Karpas-422 (cell line): ENCODE data around the gene TPPP. TPM values are rescaled to one million over a fixed set of nuclear protein-coding genes. Genes with fewer than 3 reads are reported as not detected.

ENCODE experiments used
- DNase-seq: peaks from one replicate; pipeline ENCODE4 v3.0.0-alpha.2; 2015
- H2AFZ ChIP-seq: fragments of 200-600 bp; sonication (generic); 2 replicates; pipeline ENCODE4 v1.6.1; 2014; ENCODE audit warnings: antibody characterized with exemption, low read length, mixed read lengths
- H3K27ac ChIP-seq: fragments of 200-600 bp; sonication (generic); 2 replicates; pipeline ENCODE4 v1.5.1; 2014; ENCODE audit warnings: mild to moderate bottlenecking, low read length, moderate library complexity
- H3K27me3 ChIP-seq: fragments of 200-600 bp; sonication (generic); 2 replicates; pipeline ENCODE4 v1.6.1; 2014; ENCODE audit warnings: low read length, mixed read lengths
- H3K36me3 ChIP-seq: fragments of 200-600 bp; sonication (generic); 2 replicates; pipeline ENCODE4 v1.6.1; 2014; ENCODE audit warnings: low read length, mixed read lengths; ENCODE audit not compliant: insufficient read depth
- H3K4me1 ChIP-seq: fragments of 200-600 bp; sonication (generic); 2 replicates; pipeline ENCODE4 v1.6.1; 2014; ENCODE audit warnings: mild to moderate bottlenecking, low read length, mixed read lengths
- H3K4me2 ChIP-seq: fragments of 200-600 bp; sonication (generic); 2 replicates; pipeline ENCODE4 v1.6.1; 2014; ENCODE audit warnings: low read length, low read depth, mild to moderate bottlenecking; ENCODE audit not compliant: poor library complexity, severe bottlenecking
- H3K4me3 ChIP-seq: fragments of 200-600 bp; sonication (generic); 2 replicates; pipeline ENCODE4 v1.5.1; 2014; ENCODE audit warnings: mild to moderate bottlenecking, antibody characterized with exemption, low read length, mixed read lengths
- H3K79me2 ChIP-seq: fragments of 200-600 bp; sonication (generic); 2 replicates; pipeline ENCODE4 v1.6.1; 2014; ENCODE audit warnings: mild to moderate bottlenecking, low read length, mixed read lengths
- H3K9ac ChIP-seq: fragments of 200-600 bp; sonication (generic); 2 replicates; pipeline ENCODE4 v1.6.0; 2014; ENCODE audit warnings: low read length
- H3K9me2 ChIP-seq: fragments of 200-600 bp; sonication (generic), shearing (Covaris generic); replicated peaks from 2 replicates; pipeline ENCODE4 v1.6.0; 2014; ENCODE audit warnings: mild to moderate bottlenecking, low read length, moderate library complexity; ENCODE audit not compliant: insufficient read depth
- H3K9me3 ChIP-seq: fragments of 300-700, 200-600 bp; sonication (generic); 2 replicates; pipeline ENCODE4 v1.6.1; 2014; ENCODE audit warnings: low read length, mixed read lengths
- H4K20me1 ChIP-seq: fragments of 200-600 bp; sonication (generic); 2 replicates; pipeline ENCODE4 v1.6.1; 2014; ENCODE audit warnings: mild to moderate bottlenecking, antibody characterized with exemption, low read length, low read depth; ENCODE audit not compliant: insufficient read depth
- total RNA-seq: library from RNA; depleted of rRNA; stranded (reverse); fragments of >200 nt; shearing (Covaris generic); gene quantifications from 2 replicates; pipeline ENCODE4 v1.2.3, GENCODE V29; 2014; ENCODE audit warnings: low replicate concordance; rRNA removed

TPPP gene
- total RNA-seq, 1 experiment from 2014 or later = 1.6 TPM

- Histone ChIP-seq H3K36me3 (peaks cover 14% of the 10 kb centered on the region), H3K4me1 (peaks cover 22% of the 10 kb centered on the region), H3K9me2 (no peaks in the 10 kb centered on the region), H3K9me3 (no peaks in the 10 kb centered on the region; the same call in 1 of the 2 replicates), H3K79me2 (peaks cover 46% of the 10 kb centered on the region), H3K9ac (peak within 1 kb of the TSS; percentile 90), H4K20me1 (no peaks in the 10 kb centered on the region), H3K27me3 (no peaks in the 10 kb centered on the region), H2AFZ (peak within 1 kb of the TSS; percentile 74; the same call in 1 of the 2 replicates), H3K4me3 (peak within 1 kb of the TSS; percentile 95), H3K27ac (peak within 1 kb of the TSS; percentile 53), H3K4me2 (peak within 1 kb of the TSS; percentile 92)
- DNase-seq = peak; percentile 97
Observed at GRCh38 chr5:611731-612486, 81.2 kb downstream of the TPPP start, which contains the start of gene CEP72. CEP72 (plus strand) TSS chr5:612340; CDS start chr5:612362, 22 bp downstream.

GRCh38 chr5:610744-611730 lies 82.1 kb downstream of the TPPP start:
- Histone ChIP-seq H3K9ac (peak overlapping the region; percentile 66), H2AFZ (peak overlapping the region; percentile 74; the same call in 1 of the 2 replicates), H3K4me2 (peak overlapping the region; percentile 69), H4K20me1 (no peaks in the 10 kb centered on the region), H3K36me3 (peaks cover 14% of the 10 kb centered on the region), H3K79me2 (peaks cover 37% of the 10 kb centered on the region), H3K9me2 (no peaks in the 10 kb centered on the region), H3K9me3 (no peaks in the 10 kb centered on the region; the same call in 1 of the 2 replicates), H3K27ac (no peak overlapping the region), H3K4me1 (peaks cover 22% of the 10 kb centered on the region), H3K4me3 (peak overlapping the region; percentile 95), H3K27me3 (no peaks in the 10 kb centered on the region)
- DNase-seq = no peak

GRCh38 chr5:610011-610743 lies 83.0 kb downstream of the TPPP start:
- Histone ChIP-seq H3K4me1 (peaks cover 22% of the 10 kb centered on the region), H3K4me3 (no peak overlapping the region), H3K79me2 (peaks cover 28% of the 10 kb centered on the region), H3K27ac (no peak overlapping the region), H3K9me3 (no peaks in the 10 kb centered on the region; the same call in 1 of the 2 replicates), H3K4me2 (no peak overlapping the region), H3K36me3 (peaks cover 8% of the 10 kb centered on the region), H3K9ac (no peak overlapping the region), H4K20me1 (no peaks in the 10 kb centered on the region), H3K27me3 (no peaks in the 10 kb centered on the region), H3K9me2 (no peaks in the 10 kb centered on the region), H2AFZ (no peak overlapping the region)
- no peak for DNase-seq

Other genes with a start within 250 kb of the TPPP start
- gene SLC9A3, start 168.9 kb downstream of the TPPP start, total RNA-seq = 2.0 and 3.5 TPM in 2 replicates
- 14.6 and 22.8 TPM in 2 replicates for gene CEP72, start 81.0 kb downstream of the TPPP start, total RNA-seq
- gene ZDHHC11B, start 91.4 kb upstream of the TPPP start, total RNA-seq = 0.34 and 1.5 TPM in 2 replicates
- 10.8 and 15.7 TPM in 2 replicates for gene ZDHHC11, start 157.6 kb upstream of the TPPP start, total RNA-seq
- gene BRD9, start 199.4 kb upstream of the TPPP start, total RNA-seq = 25.7 and 42.0 TPM in 2 replicates
- gene TRIP13, start 199.5 kb upstream of the TPPP start, total RNA-seq = 16.3 and 18.8 TPM in 2 replicates